ENCODE measurements around the gene SNED1. TPM values are rescaled to one million over a fixed set of nuclear protein-coding genes. Genes with fewer than 3 reads are reported as not detected.

SNED1 gene
- total RNA-seq, 1 experiment from 2014 or later = 0.76 TPM

- Mint-ChIP-seq H3K4me1 (ENCODE audit: low read depth, unreplicated experiment) (no peaks in the 10 kb centered on the region), H3K36me3 (ENCODE audit: insufficient read depth, unreplicated experiment) (no peaks in the 10 kb centered on the region), H3K4me3 (ENCODE audit: low read depth, unreplicated experiment) (no peak overlapping the region), H3K27ac (ENCODE audit: unreplicated experiment) (no peak overlapping the region), H3K27me3 (ENCODE audit: unreplicated experiment) (no peaks in the 10 kb centered on the region), H3K9me3 (ENCODE audit: low read depth, unreplicated experiment) (no peaks in the 10 kb centered on the region)
- BruUV-seq (replicated peaks) = no TSS peak
- no peak for TF ChIP-seq CTCF (IDR thresholded peaks at IDR 0.05; ENCODE audit: unreplicated experiment)
- intact Hi-C loops (cut with micrococcal nuclease; ENCODE audit: unreplicated experiment) = no loop called here
- CTCF ChIA-PET = no interaction called here
- no peak for DNase-seq
These were observed 138.3 kb downstream of the SNED1 start for GRCh38 chr2:241136661-241137260.

GRCh38 chr2:241137276-241138190 is 139.1 kb downstream of the SNED1 start:
- no peak for TF ChIP-seq CTCF (IDR thresholded peaks at IDR 0.05; ENCODE audit: unreplicated experiment)
- CTCF ChIA-PET = no interaction called here
- intact Hi-C loops (cut with micrococcal nuclease; ENCODE audit: unreplicated experiment) = no loop called here
- H3K4me1 Mint-ChIP-seq (ENCODE audit: low read depth, unreplicated experiment) = no peaks in the 10 kb centered on the region
- DNase-seq = no peak
- H3K36me3 Mint-ChIP-seq (ENCODE audit: insufficient read depth, unreplicated experiment) = no peaks in the 10 kb centered on the region
- H3K9me3 Mint-ChIP-seq (ENCODE audit: low read depth, unreplicated experiment) = no peaks in the 10 kb centered on the region
- no peak overlapping the region for H3K4me3 Mint-ChIP-seq (ENCODE audit: low read depth, unreplicated experiment)
- H3K27ac Mint-ChIP-seq (ENCODE audit: unreplicated experiment) = no peak overlapping the region
- H3K27me3 Mint-ChIP-seq (ENCODE audit: unreplicated experiment) = no peaks in the 10 kb centered on the region
- no TSS peak for BruUV-seq (replicated peaks)

- Mint-ChIP-seq H3K27me3 (ENCODE audit: unreplicated experiment) (no peaks in the 10 kb centered on the region), H3K9me3 (ENCODE audit: low read depth, unreplicated experiment) (no peaks in the 10 kb centered on the region), H3K36me3 (ENCODE audit: insufficient read depth, unreplicated experiment) (no peaks in the 10 kb centered on the region), H3K4me3 (ENCODE audit: low read depth, unreplicated experiment) (no peak overlapping the region), H3K27ac (ENCODE audit: unreplicated experiment) (no peak overlapping the region), H3K4me1 (ENCODE audit: low read depth, unreplicated experiment) (no peaks in the 10 kb centered on the region)
- no peak for TF ChIP-seq CTCF (IDR thresholded peaks at IDR 0.05; ENCODE audit: unreplicated experiment)
- no TSS peak for BruUV-seq (replicated peaks)
- CTCF ChIA-PET = no interaction called here
- DNase-seq = no peak
- intact Hi-C loops (cut with micrococcal nuclease; ENCODE audit: unreplicated experiment) = no loop called here
These were observed 140.1 kb downstream of the SNED1 start for GRCh38 chr2:241138471-241138870.

GRCh38 chr2:241139531-241140444 is 141.4 kb downstream of the SNED1 start:
- Mint-ChIP-seq H3K36me3 (ENCODE audit: insufficient read depth, unreplicated experiment) (no peaks in the 10 kb centered on the region), H3K4me1 (ENCODE audit: low read depth, unreplicated experiment) (no peaks in the 10 kb centered on the region), H3K9me3 (ENCODE audit: low read depth, unreplicated experiment) (no peaks in the 10 kb centered on the region), H3K27me3 (ENCODE audit: unreplicated experiment) (no peaks in the 10 kb centered on the region), H3K4me3 (ENCODE audit: low read depth, unreplicated experiment) (no peak overlapping the region), H3K27ac (ENCODE audit: unreplicated experiment) (no peak overlapping the region)
- intact Hi-C loops (cut with micrococcal nuclease; ENCODE audit: unreplicated experiment) = no loop called here
- TF ChIP-seq CTCF (IDR thresholded peaks at IDR 0.05; ENCODE audit: unreplicated experiment) = no peak
- DNase-seq = no peak
- CTCF ChIA-PET = no interaction called here
- BruUV-seq (replicated peaks) = no TSS peak

Data from Calu3 (cell line).